ENCODE results near the gene SBNO1.

Gene SBNO1

DNA sequence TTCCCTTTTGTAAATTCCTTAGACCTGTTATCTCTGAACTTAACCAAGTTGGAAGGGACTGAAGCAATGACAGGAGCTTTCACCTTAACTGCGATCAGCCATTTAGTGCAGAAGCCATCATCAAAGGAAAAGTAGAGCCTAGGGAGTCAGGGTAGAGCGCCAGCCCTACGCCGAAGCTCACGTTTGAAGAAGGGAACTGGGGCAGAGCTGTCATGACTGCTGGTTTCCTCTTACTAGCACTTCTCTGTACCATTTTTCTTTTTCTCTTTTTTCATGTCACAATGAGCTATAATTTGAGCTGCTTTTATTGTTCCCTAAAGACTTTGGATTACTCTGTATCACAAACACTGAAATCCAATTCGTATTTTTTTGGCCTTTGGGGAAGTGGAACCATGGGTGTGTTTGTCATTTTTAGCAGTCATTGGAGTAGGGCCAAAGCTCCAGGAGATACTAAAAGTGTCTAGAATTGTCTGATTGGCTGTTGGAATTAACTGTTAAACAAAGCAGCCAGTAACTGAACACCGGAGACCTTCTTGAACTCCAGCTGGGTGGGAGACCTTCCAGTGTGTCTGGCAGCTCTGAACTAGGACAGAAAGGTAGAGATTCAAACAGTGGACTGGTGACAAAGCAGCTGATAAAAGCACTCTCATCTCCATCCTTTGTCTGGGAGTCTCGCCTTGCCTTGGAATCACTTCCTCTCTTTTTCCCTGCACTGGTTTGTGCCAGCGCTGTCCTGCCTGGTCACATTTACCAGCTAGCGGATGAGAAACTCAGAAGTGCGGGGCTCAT, 122.3 kb downstream of the SBNO1 start:
- no peak for DNase-seq

Measured in NCI-H226 (cell line).